ENCODE data around the gene SLC2A8.

The SLC2A8 gene

GRCh38 chr9:127396808-127397645 lies at the start of gene SLC2A8:
SLC2A8 (plus strand) TSS chr9:127397169; CDS start chr9:127397231, 62 bp downstream.
- DNase-seq (ENCODE audit: low read depth in 3 of 3), result peak; percentile 69 to 91 (median 85)

- DNase-seq (ENCODE audit: low read depth in 3 of 3), result no peak
Measured at GRCh38 chr9:127347831-127348776, 48.9 kb upstream of the SLC2A8 start.

- no peak for DNase-seq (ENCODE audit: low read depth in 3 of 3)
Measured at GRCh38 chr9:127349483-127350113, 47.4 kb upstream of the SLC2A8 start.

DNA sequence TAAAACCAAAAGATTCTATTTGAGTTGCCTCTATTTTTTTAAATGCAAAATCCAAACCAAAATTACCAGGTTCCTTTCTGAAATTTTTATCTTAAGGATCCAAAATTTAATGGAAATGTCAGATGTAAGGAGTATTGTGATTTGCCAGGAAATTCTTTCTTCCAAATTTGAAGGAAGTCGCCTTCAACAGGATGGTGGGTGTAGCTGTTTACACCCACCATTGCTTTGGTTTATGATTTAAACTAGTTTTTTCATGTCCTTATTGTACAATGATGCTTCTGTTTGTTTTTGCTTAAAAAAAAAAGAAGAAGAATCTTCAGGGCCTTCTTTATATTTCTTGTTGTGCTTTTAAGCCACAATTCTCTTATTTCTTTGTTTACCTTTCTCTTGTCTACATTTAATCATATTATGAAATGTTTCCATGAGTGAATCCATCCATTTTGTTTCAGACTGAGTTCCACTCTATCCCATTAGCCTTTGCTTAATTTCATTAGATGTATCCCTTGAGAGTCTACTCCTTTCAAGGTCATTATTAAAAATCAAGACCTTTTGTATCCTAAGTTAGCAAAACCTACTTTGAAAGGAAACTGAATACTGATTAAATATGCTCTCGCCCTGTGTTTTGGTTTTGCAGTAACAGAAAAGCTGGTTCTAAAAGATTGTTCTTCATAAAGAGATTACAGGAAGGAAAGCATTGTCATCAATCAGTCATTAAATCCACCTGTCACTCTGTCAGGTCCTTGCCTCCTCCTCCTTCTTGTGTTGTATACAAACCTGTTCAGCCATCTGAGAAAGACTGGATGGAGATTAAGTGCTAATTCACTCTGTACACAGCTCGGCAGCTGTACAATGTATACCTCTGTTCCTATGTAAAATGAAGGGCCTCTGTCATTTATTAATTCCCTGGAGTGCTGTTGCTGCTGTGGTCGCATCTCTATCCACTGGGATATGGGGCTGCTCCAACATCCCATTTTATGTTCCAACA lies 45.5 kb upstream of the SLC2A8 start:
- no peak for DNase-seq (ENCODE audit: low read depth in 3 of 3)

DNA sequence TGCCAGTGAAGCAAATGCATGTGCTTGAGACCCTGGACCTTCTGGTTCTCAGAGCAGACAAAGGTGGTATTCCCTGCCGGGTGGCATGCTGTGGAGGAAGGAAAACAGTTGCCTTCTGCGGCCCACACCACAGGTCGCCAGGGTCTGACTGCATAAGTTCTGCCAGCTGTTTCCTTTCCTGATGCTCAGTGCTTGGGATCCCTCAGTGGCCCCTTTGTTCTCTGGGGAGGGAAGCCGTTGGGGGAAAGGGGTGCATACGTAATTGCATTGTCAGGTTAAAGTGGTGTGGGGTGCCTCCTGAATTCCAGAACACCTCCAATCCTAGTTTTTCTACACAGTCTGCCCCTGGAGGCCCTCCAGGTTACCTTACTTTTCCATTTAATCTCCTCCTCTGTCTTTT lies 43.1 kb upstream of the SLC2A8 start:
- DNase-seq (ENCODE audit: low read depth in 3 of 3), result no peak

DNA sequence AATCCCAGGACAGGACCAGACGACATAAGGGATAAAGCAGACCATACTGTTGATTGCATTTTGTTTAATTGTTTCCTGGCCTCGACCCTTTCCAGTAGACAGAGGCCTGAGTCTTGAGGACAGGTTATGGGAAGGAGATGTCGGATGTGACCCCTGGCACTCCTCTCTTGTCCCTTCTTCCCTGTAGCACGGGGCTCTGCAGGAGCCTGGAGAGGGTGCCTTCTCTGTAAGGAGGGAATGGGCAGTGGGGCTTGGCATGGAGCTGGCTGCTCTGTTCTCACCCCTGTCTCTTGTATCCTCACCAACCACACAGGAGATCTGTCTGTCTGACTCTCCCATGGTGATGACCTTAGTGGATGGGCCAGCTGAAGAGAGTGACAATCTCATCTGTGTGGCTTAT lies 40.1 kb upstream of the SLC2A8 start:
- DNase-seq (ENCODE audit: low read depth in 3 of 3), result no peak

DNA sequence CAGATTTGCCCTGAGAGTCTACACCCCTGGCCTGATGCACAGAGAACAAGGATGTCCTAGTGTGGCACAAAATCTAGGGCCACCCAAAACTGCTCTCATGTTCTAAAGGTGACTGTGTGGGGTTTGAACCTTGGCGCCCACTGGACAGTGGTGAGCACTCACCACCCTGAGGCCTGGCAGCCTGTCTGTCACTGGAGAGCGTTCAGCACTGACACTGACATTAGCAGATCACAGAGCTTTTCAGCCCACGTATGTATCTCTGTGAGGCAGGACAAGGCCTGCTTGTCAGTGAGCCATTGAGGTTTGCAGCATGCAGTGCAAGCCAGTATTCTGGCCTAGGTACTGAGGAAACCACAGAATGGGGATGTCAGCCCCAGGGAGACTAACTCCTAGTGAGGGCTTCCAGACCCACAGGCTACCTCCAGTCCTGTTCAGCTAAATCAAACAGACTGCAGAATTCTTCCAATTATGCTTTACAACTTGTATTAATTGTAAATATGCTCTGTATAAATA lies 38.9 kb upstream of the SLC2A8 start:
- no peak for DNase-seq (ENCODE audit: low read depth in 3 of 3)

DNA sequence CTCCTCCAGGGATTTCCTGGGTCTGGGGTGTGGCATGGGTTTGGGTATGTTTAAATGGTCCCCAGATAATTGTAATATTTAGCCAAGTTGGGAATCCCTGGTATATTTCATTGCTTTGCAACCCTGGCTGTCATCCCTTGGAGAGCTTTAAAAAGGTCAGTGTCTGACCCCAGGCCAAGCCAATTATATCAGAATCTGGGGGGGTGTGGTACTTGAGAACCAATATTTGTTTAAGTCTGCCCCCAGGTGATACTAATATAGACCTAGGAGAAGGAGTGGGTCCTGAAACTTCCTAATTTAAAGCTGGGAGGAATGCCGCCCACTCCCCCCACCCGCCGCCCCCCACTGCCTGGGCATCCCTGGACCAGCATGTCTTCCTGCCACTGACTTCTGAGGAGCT lies 38.2 kb upstream of the SLC2A8 start:
- DNase-seq (ENCODE audit: low read depth in 3 of 3), result no peak

DNA sequence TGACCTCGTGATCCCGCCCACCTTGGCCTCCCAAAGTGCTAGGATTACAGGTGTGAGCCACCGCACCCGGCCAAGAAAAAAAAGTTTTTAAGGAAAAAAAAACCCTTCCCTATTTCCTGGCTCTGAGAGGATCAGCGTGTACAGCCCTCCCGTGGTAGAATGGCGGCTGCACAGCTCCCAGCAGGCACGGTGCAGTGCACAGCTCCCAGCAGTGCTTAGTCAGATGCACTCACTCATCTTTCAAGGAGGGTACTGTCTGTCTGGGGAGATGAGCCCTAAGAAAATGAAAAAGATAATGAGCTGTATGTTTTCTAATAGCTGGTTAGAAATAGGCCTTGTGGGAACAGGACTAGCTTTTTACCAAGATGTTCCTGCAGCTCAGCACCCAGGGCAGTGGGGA lies 36.7 kb upstream of the SLC2A8 start:
- DNase-seq (ENCODE audit: low read depth in 3 of 3), result no peak

DNA sequence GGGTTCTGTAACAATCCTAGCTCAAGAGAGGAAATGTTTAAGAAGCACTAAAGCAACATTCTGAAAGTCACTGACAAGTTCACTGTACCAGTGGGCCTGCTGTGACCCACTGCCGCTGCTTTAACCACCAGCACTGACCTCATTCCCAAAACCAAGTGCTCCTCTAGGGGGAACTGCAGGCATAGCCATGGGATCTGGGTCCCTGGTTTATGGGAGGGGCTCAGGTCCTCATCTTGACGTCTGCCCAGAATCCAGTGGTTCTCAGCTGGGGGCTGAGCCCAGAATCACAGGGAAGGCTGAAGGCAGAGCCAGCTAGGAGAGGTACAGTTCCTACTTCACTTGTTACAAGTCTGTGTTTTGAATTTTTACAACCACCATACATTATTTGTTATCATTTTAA lies 36.1 kb upstream of the SLC2A8 start:
- no peak for DNase-seq (ENCODE audit: low read depth in 3 of 3)

GRCh38 chr9:127361561-127361960 lies 35.4 kb upstream of the SLC2A8 start:
- no peak for DNase-seq (ENCODE audit: low read depth in 3 of 3)

DNA sequence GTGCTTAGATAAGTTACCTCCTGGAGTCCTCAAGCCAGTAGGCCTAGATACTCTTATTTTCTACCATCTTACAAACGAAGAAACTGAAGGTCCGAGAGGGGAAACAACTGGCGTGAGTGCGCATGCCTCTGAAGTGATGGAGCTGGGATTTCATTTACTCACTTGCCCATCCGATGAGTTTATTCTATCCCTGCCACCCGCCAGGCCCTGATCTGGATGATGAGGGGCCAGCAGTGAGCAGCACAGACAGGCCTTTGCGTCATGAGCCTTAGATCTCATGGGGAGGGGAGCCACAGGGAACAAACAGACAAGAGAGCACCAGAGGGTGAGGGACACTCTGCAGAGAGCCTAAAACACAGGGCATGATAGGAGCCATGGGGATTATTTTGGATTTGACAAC lies 34.1 kb upstream of the SLC2A8 start:
- no peak for DNase-seq (ENCODE audit: low read depth in 3 of 3)

DNA sequence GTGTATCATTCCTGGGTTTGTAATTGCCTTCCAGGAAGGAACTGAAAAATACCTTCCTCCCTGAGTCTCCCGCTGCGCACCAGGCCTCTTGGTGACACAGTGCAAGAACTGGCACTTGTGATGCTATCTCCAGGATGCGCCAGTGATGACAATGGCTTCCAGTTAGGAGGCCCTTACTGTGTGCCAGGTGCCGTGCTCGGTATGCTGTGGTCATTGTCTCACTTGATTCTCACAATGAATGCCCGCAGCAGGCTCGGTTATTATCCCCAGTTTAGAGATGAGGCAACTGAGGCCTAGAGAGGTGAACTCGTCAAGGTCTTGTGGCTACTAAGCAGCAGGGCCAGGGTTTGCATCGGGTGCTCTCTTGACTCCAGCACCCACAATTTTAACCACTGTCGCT lies 31.5 kb upstream of the SLC2A8 start:
- no peak for DNase-seq (ENCODE audit: low read depth in 3 of 3)

- no peak for DNase-seq (ENCODE audit: low read depth in 3 of 3)
Measured at GRCh38 chr9:127366594-127366993, 30.4 kb upstream of the SLC2A8 start.

- DNase-seq (ENCODE audit: low read depth in 3 of 3), result no peak
Measured at GRCh38 chr9:127368852-127369402, 28.0 kb upstream of the SLC2A8 start.

GRCh38 chr9:127369428-127369827 lies 27.5 kb upstream of the SLC2A8 start:
- DNase-seq (ENCODE audit: low read depth in 3 of 3), result no peak

GRCh38 chr9:127370147-127370579 lies 26.8 kb upstream of the SLC2A8 start:
- DNase-seq (ENCODE audit: low read depth in 3 of 3), result no peak

DNA sequence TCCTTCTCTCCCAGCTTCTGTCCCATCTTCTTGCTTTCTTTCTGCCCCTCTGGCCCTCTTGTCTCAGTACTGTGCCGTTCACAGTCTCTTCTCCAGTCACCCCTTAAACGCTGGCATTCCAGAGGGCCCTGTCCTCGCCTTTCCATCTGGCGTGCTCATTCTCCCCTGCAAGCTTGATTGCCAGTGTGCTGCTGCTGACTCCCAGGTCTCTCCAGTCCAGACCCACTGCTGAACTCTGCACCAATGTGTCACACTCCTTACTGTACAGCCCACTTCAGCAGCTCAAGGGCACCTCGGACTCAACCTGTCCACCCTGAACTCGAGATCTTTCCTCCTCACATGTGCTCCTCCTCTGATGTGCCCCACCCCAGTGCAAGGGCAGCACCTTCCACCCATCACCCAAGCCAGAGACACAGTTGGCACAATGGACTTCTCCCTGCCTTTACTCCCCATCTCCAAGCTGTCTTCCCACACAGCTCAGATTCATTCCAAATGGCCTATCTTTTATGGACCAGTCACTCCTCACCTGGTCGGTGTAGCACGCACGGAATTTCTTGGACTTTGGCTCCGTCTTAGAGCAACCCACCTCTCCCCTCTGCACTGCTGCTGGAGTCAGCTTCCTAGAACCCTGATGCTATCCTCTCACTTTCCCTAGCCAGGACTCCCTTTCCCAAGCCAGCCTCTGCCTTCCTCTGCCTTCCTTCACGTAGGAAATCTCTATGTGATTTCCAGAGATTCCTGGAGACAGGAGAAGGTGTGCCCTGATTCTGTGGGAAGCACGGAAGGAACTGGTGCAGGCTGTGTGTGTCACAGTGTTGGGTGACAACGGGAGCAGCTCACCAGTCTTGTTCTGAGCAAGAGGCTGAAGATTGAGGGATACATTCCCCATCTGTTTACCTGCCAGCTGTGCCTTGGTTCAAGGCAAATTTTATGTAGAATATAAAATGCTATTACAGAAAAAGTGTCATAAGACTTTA lies 26.0 kb upstream of the SLC2A8 start:
- no peak for DNase-seq (ENCODE audit: low read depth in 3 of 3)

DNA sequence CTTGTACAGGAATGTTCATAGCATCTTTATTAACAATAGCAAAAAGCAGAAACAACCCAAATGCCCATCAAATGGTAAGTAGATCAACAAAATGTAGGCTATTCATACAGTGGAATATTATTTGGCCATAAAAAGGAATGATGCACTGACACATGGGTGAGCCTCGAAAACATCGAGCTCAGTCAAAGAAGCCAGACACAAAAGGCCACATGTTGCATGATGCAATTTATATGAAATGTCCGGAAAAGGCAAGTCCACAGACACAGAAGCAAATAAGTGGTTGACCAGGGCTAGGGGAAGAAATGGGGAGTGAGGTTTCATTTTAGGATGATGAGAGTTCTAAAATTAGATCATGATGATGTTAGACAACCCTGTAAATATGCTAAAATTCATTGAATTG lies 16.5 kb upstream of the SLC2A8 start:
- DNase-seq (ENCODE audit: low read depth in 3 of 3), result no peak

Measured in stimulated activated CD4-positive, alpha-beta T cell treated with anti-CD3 and anti-CD28 coated beads, TNF-alpha, amount 100 ng/mL, for 48 hours (primary cell).